ENCODE measurements around the gene HSPA12A. TPM values are rescaled to one million over a fixed set of nuclear protein-coding genes. Genes with fewer than 3 reads are reported as not detected.

Gene HSPA12A
- total RNA-seq, 2 experiments from 2014 or later = 0.08 TPM; not detected in 1

DNA sequence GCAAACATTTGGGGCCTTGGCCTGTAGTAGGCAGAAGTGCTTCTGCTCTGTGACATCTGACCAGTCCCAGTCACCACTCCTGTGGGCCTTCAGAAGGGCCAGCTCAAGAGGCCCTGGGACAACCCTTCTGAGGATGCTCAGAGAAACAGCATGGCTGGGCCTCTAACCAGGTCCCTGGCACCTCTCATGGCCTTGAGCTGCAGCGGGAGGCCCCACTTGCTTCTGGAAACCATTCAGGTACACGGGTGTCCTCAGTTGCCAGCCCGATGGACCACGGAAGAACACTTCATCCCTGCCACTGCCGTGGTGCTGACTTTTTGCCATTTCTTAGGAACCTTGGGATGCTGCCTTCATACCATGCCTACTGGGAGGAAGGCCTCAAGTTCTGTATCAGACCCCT is 57.6 kb downstream of the HSPA12A start:
- CTCF ChIA-PET = interaction anchor here (3.3 kb wide), 1 partner anchor 103 kb away, joined by 18 read pairs; no protein-coding TSS in a partner anchor

DNA sequence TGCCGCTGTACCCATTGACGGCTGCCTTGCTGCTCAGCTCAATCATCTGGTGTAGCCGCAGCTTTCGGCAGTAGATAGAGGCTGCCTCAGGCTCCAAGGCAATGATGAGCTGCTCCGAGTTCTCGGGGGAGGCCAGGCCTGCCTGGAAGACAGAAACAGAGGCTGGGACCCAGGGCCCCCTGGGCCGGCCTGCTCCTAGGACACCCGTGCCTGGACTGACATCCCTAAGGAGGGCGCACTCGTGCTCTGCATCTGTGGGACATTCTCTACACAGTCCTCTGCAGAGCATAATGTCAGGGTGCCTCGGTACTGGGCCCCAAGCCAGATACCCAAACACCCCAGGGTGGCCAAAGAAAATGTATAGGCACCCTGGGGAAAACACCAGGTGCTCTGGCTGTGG is 58.5 kb downstream of the HSPA12A start:
- H3K36me3 Mint-ChIP-seq (ENCODE audit: low read depth) = no peaks in the 10 kb centered on the region
- H3K27ac Mint-ChIP-seq = no peak overlapping the region
- H3K9me3 Mint-ChIP-seq = no peaks in the 10 kb centered on the region
- POLR2A ChIA-PET = no interaction called here
- CTCF ChIA-PET = interaction anchor here (3.3 kb wide), 1 partner anchor 104 kb away, joined by 18 read pairs; no protein-coding TSS in a partner anchor
- DNase-seq = no peak
- H3K4me3 Mint-ChIP-seq = no peak overlapping the region
- H3K4me1 Mint-ChIP-seq = peaks cover 1% of the 10 kb centered on the region
- peaks cover 5% of the 10 kb centered on the region for H3K27me3 Mint-ChIP-seq

More for the DNA sequence above, 57.6 kb downstream of the HSPA12A start:
- Mint-ChIP-seq H3K27me3 (peaks cover 9% of the 10 kb centered on the region), H3K4me1 (peaks cover 1% of the 10 kb centered on the region), H3K4me3 (no peak overlapping the region), H3K27ac (no peak overlapping the region), H3K9me3 (no peaks in the 10 kb centered on the region), H3K36me3 (ENCODE audit: low read depth) (no peaks in the 10 kb centered on the region)
- DNase-seq = no peak
- POLR2A ChIA-PET = no interaction called here

DNA sequence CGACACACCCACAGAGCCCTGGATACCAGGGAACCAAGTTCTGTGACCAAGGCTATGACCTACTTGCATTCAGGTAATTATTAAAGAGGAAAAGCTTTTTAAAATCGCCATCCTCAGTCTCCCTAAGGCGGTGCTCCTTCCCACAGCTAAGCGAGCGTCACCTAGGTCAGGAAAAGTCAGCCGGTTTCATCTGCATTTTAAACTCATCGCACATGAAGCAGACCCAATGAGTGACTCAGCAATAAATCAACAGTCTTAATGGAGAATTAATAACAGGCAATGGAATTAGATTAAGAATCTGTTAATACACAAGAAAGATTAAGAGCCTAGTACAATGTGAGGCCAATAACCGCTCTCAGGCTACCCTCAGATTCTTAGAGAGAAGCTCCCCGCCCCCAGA is 59.2 kb downstream of the HSPA12A start:
- Mint-ChIP-seq H3K27me3 (peaks cover 5% of the 10 kb centered on the region), H3K4me1 (peaks cover 1% of the 10 kb centered on the region), H3K36me3 (ENCODE audit: low read depth) (no peaks in the 10 kb centered on the region), H3K27ac (no peak overlapping the region), H3K9me3 (no peaks in the 10 kb centered on the region), H3K4me3 (no peak overlapping the region)
- POLR2A ChIA-PET = no interaction called here
- CTCF ChIA-PET = interaction anchor here (1.2 to 3.3 kb wide), 3 partner anchors 19 to 106 kb away, joined by 3 to 18 read pairs (median 5); no protein-coding TSS in a partner anchor
- no peak for DNase-seq

DNA sequence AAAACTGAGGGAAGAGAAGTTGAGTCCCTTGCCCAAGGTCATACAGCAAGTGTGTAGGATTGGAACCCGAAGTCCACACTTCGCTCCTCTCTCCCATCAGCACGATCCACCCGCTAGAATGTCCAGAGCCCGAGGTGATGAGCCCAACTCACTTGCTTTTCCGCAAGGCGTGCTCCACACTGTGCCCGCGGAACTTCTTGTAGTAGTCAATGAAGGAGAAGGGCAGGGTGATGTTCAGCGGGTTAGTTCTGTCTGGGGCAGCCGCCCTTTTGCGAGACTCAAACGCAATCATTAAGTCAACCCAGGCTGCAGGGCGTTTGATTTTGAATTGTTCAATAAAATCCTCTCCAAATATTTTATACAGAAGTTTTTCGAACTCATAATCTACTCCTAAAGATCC is 63.0 kb downstream of the HSPA12A start:
- Mint-ChIP-seq H3K27me3 (peaks cover 1% of the 10 kb centered on the region), H3K9me3 (no peaks in the 10 kb centered on the region), H3K4me3 (no peak overlapping the region), H3K27ac (no peak overlapping the region), H3K4me1 (peaks cover 1% of the 10 kb centered on the region), H3K36me3 (ENCODE audit: low read depth) (no peaks in the 10 kb centered on the region)
- ChIA-PET CTCF (no interaction called here), POLR2A (no interaction called here)
- no peak for DNase-seq

DNA sequence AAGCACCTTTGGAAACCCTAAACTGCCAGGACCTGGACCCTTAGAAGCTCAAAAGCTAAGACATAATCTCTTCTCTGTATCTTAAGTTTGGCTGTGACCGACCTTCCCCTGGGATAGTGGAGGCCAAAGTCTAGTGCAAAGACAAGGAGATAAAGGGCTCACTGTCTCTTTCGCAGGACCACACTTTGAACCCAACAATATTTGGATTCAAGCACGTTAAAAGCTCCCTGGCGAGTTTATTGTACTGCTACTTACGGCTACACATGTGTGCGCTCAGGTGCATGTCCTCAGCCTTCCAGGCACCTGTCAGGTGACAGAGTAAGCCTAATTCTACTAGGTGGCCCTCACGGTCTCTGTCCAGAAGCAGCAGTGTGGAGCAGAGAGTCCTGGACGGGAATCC is 65.7 kb downstream of the HSPA12A start:
- H3K4me3 Mint-ChIP-seq = no peak overlapping the region
- H3K9me3 Mint-ChIP-seq = no peaks in the 10 kb centered on the region
- no peak overlapping the region for H3K27ac Mint-ChIP-seq
- peaks cover 4% of the 10 kb centered on the region for H3K27me3 Mint-ChIP-seq
- H3K4me1 Mint-ChIP-seq = no peaks in the 10 kb centered on the region
- CTCF ChIA-PET = interaction anchor here (0.6 kb wide), 1 partner anchor 270 kb away, joined by 3 read pairs; no protein-coding TSS in a partner anchor
- POLR2A ChIA-PET = no interaction called here
- H3K36me3 Mint-ChIP-seq (ENCODE audit: low read depth) = no peaks in the 10 kb centered on the region
- no peak for DNase-seq

DNA sequence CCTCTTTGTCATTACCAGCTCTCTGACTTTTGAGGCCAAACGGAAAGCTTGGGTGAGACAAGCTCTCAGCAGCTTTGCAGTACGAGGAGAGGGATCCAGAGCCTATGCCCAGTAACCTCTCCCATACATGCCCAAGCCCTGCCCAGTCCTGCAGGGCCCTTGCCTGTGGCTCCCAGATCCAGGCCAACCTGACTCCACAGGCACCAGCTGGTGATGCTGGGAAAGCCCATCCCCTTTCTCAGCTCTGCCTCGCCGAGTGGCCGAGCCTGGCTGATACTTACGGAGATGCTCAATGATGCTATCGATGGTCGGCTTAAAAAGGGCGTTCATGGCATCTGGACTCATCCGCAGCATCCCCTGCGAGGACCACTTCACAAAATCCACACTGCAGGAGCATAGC is 66.2 kb downstream of the HSPA12A start:
- Mint-ChIP-seq H3K4me3 (no peak overlapping the region), H3K36me3 (ENCODE audit: low read depth) (no peaks in the 10 kb centered on the region), H3K27ac (no peak overlapping the region), H3K9me3 (no peaks in the 10 kb centered on the region), H3K4me1 (no peaks in the 10 kb centered on the region), H3K27me3 (peaks cover 4% of the 10 kb centered on the region)
- DNase-seq = no peak
- ChIA-PET CTCF (interaction anchor here (0.6 kb wide), 1 partner anchor 269 kb away, joined by 3 read pairs; no protein-coding TSS in a partner anchor), POLR2A (no interaction called here)

DNA sequence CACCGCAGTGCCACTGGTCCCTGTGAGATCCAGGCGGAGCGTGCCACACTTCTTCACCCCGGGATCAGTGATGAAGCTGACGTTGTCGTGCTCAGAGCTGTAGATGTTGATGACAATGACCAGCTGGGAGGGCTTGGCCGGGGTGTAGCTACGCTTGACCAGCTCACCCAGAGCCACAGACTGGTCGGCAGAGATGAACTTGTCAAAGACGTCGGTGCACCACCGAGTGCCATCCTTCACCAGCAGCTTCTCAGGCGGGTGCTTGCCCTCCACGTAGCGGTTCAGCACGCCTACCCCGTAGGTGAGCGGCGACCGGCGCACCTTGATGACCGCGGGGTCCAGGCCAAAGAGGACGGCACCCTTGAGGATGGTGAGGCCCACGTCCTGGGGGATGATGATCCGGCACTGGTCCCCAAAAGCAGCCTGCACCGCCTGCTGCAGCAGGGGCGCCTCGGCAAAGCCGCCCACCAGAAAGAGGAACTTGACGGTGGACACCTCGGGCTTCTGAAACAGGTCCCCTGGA is 67.4 kb downstream of the HSPA12A start:
- Mint-ChIP-seq H3K4me1 (no peaks in the 10 kb centered on the region), H3K27me3 (peaks cover 9% of the 10 kb centered on the region), H3K27ac (no peak overlapping the region), H3K9me3 (no peaks in the 10 kb centered on the region), H3K36me3 (ENCODE audit: low read depth) (no peaks in the 10 kb centered on the region), H3K4me3 (no peak overlapping the region)
- DNase-seq = no peak
- CTCF ChIA-PET = no interaction called here
- POLR2A ChIA-PET = no interaction called here

DNA sequence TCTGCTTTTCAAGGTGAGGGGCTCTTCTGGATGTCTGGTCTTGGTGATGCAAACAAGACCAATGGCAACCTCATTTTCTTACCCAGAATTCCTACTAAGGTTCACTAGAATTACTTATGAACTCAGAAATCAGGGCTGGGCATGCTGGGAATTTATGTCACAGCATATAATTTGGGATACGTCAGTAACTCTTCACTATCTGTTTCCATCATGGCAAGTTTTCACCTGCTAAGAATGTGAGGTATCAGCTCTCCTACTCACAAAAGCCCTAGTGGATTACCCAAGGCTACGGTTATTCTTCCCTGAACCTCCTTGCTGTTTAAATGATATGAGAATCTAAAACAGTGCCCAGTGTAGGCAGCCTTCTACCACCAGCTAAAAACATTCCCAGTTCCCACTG is 68.5 kb downstream of the HSPA12A start:
- DNase-seq = no peak
- Mint-ChIP-seq H3K27me3 (peaks cover 14% of the 10 kb centered on the region), H3K9me3 (no peaks in the 10 kb centered on the region), H3K4me1 (no peaks in the 10 kb centered on the region), H3K27ac (no peak overlapping the region), H3K4me3 (no peak overlapping the region), H3K36me3 (ENCODE audit: low read depth) (no peaks in the 10 kb centered on the region)
- ChIA-PET POLR2A (no interaction called here), CTCF (no interaction called here)

DNA sequence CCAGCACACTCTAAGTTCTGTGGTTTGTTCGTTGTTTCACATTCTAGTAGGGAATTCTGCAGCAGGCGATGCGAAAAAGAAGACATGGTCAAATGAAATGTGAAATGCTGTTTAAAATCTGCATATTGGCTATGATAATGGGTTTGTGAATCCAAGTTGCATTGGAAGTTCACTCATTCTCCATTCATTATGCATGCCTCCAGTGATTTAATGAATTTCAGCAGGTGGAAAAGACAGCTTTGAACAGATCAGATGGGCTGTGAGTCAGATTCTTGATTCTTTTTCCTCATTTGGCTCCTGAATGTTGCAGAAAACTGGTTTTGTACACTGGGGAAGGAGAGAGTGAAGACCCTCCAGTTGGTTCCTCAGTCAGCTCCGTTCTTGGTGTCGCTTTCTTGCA is 69.5 kb downstream of the HSPA12A start:
- no peaks in the 10 kb centered on the region for H3K4me1 Mint-ChIP-seq
- no peak for DNase-seq
- H3K4me3 Mint-ChIP-seq = no peak overlapping the region

DNA sequence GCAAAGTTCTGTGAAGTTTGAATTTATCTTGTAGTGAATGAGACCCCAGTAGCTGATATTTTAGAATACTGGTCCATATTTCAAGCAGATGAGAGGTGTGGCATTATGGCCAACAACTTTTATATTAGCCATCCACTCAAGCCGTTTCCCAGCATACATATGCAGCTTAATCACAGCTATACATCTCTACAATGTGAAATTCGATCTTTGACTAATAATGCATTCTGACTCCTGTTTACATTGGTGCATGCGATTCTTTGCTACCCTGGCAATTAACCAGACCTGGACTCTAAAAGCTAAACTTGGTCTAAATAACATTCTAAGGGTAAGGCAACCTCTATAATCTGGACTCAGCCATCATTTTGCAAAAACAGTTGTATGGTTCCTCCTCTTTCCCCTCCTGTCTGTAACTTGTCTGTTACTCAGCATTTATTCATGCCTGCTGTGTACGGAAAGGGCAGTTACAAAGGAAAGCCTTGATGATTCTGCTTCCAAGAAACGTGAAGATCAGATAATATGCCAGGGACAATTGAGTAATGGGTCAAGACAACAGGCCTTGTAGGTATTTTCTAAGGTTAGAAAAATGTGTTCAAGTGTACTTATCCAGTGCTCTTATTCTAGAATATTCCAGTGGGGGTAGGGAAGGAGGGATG is 71.0 kb downstream of the HSPA12A start:
- CTCF ChIA-PET = no interaction called here
- Mint-ChIP-seq H3K36me3 (ENCODE audit: low read depth) (no peaks in the 10 kb centered on the region), H3K27me3 (peaks cover 14% of the 10 kb centered on the region), H3K4me3 (no peak overlapping the region), H3K27ac (no peak overlapping the region), H3K9me3 (no peaks in the 10 kb centered on the region), H3K4me1 (no peaks in the 10 kb centered on the region)
- POLR2A ChIA-PET = no interaction called here
- no peak for DNase-seq

More for the DNA sequence above, 69.5 kb downstream of the HSPA12A start:
- H3K9me3 Mint-ChIP-seq = no peaks in the 10 kb centered on the region
- CTCF ChIA-PET = no interaction called here
- no peaks in the 10 kb centered on the region for H3K36me3 Mint-ChIP-seq (ENCODE audit: low read depth)
- H3K27me3 Mint-ChIP-seq = peaks cover 14% of the 10 kb centered on the region
- H3K27ac Mint-ChIP-seq = no peak overlapping the region
- POLR2A ChIA-PET = no interaction called here

DNA sequence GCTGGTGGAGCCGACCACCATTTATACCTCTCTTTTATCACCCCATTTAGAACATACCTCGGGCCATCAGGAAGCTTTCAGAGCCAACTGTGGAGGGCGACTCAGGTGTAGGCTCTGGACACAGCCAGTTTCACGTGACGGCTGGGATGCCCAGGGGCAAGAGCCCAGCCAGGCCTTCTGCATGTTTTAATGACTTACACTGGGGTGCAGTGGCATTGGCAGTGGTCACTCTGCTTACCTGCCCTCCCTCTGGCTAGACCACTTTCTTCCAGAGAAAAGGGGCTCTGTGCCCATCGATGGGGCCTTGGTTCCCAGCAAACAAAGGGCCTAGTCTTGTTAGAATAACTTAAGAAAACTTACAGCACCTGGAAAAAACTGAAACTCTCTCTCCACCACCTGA is 71.7 kb downstream of the HSPA12A start:
- Mint-ChIP-seq H3K27me3 (peaks cover 14% of the 10 kb centered on the region), H3K4me3 (no peak overlapping the region), H3K36me3 (ENCODE audit: low read depth) (no peaks in the 10 kb centered on the region), H3K4me1 (no peaks in the 10 kb centered on the region), H3K9me3 (no peaks in the 10 kb centered on the region), H3K27ac (no peak overlapping the region)
- CTCF ChIA-PET = no interaction called here
- no peak for DNase-seq
- POLR2A ChIA-PET = no interaction called here

DNA sequence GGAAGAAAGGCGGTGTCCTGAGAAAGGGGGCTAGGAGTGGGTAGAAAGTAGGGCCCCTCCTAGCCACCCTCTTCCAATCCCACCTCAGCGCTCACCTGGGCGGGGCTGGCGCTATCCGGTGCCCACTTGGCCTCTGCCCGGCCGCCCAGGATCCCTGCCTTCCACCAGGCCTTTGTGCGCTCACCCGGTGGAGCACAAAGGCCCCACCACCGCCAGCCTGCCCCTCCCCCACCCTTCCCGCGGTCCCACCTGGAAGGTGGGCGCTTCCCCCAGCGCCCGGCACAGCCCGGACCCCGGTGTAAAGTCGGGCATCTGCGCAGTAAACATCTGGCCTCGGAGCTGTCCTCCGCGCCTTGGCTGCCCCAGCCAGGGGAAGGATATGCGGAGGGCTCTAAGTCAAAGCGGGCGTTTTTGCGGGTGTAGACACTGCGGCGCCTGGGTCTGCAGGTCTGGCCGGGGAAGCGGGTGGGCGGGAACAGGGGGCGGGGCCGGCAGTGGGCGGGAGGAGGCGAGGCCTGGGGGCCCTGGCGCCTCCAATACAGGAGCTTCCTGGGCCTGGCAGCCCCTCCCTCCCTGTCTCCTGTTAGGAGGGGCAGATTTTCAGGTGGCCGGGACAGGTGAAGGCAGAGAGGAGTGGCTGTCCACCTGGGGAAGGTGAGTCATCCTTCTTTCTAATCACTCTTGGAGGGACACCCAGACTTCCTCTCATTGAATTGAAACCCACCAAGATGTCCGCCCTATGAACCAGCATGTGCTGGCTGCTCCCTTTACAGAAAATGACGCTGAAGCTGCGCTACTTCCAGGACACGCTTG is 72.3 kb downstream of the HSPA12A start:
- DNase-seq = no peak
- H3K4me3 Mint-ChIP-seq = no peak overlapping the region
- no peaks in the 10 kb centered on the region for H3K4me1 Mint-ChIP-seq
- no peaks in the 10 kb centered on the region for H3K36me3 Mint-ChIP-seq (ENCODE audit: low read depth)
- CTCF ChIA-PET = no interaction called here
- H3K27me3 Mint-ChIP-seq = peaks cover 14% of the 10 kb centered on the region
- POLR2A ChIA-PET = no interaction called here
- no peaks in the 10 kb centered on the region for H3K9me3 Mint-ChIP-seq
- H3K27ac Mint-ChIP-seq = no peak overlapping the region

DNA sequence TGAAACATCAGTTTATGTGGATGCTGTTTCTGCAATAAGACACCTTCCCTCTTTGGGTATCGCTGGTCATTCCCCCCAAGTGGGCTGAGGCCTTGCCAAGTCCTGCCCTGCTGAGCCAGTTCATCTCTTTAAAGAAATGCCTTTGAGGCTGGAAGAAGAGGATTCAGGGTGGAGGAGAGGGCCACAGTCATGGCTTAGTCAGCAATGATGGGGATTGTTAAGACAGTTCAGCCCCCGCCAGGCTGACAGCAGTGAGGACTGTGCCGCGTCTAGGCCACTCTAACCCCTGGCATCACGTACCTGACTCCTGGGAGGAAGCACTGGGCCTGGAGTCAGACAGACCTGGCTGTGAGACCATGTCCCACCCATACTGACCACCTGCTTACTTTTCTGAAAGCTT is 73.3 kb downstream of the HSPA12A start:
- no peak overlapping the region for H3K27ac Mint-ChIP-seq
- DNase-seq = no peak
- H3K4me3 Mint-ChIP-seq = no peak overlapping the region
- peaks cover 14% of the 10 kb centered on the region for H3K27me3 Mint-ChIP-seq
- ChIA-PET POLR2A (no interaction called here), CTCF (no interaction called here)
- no peaks in the 10 kb centered on the region for H3K9me3 Mint-ChIP-seq
- H3K36me3 Mint-ChIP-seq (ENCODE audit: low read depth) = no peaks in the 10 kb centered on the region
- no peaks in the 10 kb centered on the region for H3K4me1 Mint-ChIP-seq
